GM21737 (cell line): ENCODE measurements around the gene OLFM1.
"Not testable (repeated sequence)": the region's sequence is repeated elsewhere in the genome, so short reads cannot be mapped to it uniquely, and the experiment has no call there.

Experiments
- ATAC-seq: cut with Tn5 transposase; IDR thresholded peaks from one replicate; pipeline ENCODE4 v1.9.1; 2021; ENCODE audit warnings: mild to moderate bottlenecking, moderate library complexity; ENCODE audit not compliant: unreplicated experiment

OLFM1 gene

DNA sequence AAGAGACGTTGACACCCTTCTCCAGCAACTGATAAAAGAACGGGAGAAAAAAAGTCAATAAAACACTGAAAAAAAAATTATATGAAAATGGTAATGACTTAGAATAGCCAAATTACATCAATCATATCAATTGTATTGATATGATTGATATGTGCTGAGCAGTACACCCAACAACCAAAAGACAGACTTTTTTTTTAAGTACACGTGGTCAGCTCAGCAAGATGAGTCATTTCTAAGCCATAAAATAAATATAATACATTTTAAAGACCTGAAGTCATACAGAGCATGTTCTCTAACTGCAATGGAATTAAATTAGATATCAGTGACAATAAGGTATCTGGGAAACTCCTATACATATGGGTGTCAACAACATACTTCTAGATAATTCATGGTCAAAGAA lies 30.9 kb upstream of the OLFM1 start:
- ATAC-seq = no peak

DNA sequence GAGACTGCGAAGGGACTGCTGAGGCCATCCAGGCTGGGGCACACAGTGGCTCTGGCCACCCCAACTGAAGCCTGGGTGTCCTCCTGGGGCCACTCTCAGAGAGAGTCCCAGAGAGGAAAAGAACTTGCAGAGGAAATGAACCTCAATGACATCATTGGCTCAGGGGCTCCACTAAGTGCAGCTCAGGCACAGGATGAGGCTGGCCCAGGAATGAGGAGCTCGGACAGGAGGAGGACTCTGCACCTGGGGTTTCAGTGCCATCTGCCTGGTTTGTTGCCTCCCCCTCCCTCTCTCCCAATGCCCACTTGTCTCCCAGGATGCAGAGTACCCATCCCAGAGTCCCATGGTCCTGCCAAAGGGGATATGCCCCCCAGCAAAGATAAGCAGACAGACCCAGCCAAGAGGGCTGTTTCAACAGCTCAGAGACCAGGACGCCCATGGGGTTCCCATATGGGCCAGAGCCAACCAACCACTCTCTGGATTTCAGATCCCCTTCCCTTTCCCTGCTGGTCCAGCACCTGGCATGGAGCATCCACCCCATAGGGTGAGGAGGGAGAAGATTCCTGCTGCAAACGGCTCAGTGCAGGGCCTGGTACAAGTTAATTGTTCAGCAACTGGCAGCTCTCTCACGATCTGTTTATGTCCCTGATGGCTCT lies 26.9 kb upstream of the OLFM1 start:
- ATAC-seq = no peak

DNA sequence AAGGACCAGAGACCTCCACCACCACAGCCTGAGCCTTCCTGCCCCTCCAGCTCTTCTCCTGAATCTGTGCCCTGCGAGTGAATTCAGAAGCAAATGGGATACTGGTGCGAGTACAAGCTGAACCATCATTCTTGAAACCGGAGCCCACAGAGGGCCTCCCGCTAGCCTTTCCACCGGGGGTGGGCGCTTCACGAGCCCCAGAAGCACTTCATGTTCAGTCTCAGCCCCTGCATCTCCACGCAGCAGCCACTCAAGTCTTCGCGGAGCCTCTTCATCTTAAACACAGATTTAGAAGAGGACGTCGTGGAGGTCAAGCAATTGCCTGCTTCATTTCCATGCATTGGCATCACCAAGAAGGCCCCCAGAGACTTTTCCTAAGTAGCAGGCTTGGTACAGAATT lies 26.0 kb upstream of the OLFM1 start:
- ATAC-seq = no peak

DNA sequence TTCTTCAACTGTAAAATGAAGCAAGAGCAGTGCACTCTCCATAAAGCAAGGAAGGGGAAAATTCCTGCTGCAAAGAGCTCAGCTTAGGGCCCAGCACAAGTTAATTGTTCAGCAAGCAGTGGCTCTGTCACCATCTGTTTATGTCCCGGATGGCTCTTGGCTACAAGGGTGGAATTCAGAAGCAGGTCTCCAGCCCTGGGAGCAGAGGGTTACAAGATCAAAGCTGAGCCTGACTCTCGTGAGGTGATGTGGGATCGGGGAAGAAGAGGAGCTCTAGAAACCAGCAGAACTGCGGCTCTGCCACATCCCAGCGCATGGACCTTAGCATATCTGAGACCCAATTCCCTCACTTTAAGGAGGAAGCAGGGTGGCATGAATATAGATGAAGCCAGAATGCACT lies 25.2 kb upstream of the OLFM1 start:
- no peak for ATAC-seq

DNA sequence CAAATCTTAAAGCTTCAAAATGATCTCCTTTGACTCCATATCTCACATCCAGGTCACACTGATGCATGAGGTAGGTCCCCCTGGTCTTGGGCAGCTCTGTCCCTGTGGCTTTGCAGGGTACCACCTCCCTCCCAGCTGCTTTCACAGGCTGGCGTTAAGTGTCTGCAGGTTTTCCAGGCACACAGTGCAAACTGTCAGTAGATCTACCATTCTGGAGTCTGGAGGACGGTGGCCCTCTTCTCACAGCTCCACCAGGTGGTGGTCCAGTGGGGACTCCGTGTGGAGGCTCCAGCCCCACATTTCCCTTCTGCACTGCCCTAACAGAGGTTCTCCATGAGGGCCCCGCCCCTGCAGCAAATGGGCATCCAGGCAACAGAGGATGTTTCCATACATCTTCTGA lies 24.0 kb upstream of the OLFM1 start:
- not testable (repeated sequence) for ATAC-seq

DNA sequence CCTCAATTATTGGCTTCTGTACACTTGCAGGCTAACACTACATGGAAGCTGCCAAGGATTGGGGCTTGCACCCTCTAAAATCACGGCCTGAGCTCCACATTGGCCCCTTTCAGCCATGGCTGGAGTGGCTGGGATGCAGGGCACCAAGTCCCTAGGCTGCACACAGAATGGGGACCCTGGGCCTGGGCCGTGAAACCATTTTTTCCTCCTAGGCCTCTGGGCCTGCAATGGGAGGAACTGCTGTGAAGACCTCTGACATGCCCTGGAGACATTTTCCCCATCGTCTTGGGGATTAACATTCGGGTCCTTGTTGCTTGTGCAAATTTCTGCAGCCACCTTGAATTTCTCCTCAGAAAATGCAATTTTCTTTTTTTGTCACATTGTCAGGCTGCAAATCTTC lies 23.6 kb upstream of the OLFM1 start:
- ATAC-seq = not testable (repeated sequence)

DNA sequence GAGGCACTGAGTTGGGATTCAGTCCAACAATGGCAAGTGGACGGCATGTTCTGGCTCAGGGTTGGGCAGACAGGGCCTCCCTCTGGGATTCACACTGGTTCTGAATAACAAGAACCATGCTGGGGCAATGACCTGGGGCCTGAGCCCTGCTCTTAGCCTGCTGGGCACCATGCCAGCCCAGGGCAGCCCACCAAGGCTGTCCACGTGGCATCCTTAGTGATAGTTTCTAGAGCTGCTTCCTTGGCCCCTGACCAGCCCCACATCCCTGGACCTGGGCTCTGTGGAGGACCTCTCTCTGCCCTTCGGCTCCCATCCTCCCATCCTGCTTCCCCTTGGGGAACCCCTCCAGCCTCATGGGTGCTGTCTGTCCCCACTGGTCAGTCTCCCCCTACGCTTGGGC lies 22.3 kb upstream of the OLFM1 start:
- ATAC-seq = no peak

DNA sequence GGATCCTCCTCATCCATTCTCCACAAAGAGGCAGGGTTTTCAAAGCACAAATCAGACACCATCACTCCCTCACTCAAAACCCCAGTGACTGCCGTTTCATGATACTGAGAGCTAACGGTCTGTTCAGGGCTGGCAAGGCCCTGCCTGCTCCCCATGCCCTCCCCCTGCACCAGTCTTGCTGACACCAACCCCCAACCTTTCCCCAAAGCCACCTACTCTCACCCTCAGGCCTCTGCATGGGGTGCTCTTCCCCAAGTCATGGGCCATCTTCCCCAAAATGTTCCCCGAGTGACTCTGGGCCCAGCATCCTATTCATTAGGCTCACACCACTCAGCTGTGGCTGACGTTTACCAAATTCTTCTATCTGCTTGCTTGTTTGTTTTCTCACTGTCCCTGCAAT lies 21.7 kb upstream of the OLFM1 start:
- no peak for ATAC-seq

DNA sequence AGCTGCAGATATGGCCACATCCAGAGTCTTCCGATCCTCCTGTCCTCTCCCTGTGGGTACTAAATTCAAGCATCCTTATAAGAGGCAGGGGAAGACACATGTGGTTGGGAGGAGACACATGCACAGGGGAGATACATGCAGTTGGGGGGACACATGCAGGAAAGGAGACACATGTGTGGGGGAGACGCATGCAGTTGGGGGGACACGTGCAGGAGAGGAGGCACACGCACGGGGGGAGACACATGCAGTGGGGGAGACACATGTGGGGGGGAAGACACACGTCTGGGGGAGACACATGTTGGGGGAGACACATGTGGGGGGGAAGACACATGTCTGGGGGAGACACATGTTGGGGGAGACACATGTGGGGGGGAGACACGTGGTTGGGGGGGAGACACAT lies 21.2 kb upstream of the OLFM1 start:
- ATAC-seq = no peak

DNA sequence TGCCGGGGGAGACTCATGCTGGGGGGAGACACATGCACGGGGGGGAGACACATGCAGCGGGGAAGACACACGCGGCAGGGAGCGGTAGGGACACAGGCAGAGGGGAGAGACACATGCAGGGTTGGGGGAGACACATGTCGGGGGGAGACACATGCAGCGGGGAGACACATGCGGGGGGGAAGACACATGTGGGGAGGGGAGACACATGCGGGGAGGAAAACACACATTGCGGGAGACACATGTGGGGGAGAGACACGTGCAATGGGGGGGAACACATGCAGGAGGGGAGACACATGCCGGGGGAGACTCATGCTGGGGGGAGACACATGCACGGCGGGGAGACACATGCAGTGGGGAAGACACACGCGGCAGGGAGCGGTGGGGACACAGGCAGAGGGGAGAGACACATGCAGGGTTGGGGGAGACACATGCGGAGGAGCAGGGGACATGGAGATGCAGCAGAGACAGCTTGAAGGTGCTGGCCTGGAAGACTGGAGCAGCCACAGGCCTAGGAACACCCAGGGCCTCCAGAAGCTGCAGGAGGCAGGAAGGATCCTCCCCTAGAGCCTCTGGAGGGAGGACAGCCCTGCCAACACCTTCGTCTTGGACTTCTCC lies 20.3 kb upstream of the OLFM1 start:
- ATAC-seq = no peak

DNA sequence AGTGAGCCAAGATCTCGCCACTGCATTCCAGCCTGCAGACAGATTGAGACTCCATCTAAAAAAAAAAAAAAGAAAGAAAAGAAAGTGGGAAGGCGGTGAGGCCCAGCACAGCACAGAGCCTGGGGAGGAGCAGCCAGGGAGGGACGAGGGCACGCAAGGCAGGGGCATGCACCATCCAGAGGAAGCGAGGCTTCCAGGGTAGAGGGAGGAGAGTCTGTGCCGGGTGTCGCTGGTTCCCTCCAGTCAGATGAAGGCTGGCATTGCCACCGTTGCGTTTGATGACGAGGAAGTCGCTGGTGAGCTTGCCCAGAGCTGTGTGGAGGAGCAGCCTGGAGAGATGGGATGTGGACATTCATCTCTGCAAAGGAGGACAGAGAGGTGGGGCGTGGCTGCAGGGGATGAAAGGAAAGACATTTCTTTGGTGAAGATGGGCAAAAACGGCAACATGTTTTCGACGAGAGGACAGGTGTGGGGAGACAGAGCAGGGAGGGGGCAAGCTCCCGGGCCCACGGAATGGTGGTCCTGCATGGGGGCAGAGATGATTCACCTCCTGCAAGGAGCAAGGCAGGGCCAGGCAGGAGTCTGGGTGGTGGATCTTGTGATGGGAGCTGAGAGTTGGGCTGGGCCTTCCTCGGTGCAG lies 18.6 kb upstream of the OLFM1 start:
- no peak for ATAC-seq

DNA sequence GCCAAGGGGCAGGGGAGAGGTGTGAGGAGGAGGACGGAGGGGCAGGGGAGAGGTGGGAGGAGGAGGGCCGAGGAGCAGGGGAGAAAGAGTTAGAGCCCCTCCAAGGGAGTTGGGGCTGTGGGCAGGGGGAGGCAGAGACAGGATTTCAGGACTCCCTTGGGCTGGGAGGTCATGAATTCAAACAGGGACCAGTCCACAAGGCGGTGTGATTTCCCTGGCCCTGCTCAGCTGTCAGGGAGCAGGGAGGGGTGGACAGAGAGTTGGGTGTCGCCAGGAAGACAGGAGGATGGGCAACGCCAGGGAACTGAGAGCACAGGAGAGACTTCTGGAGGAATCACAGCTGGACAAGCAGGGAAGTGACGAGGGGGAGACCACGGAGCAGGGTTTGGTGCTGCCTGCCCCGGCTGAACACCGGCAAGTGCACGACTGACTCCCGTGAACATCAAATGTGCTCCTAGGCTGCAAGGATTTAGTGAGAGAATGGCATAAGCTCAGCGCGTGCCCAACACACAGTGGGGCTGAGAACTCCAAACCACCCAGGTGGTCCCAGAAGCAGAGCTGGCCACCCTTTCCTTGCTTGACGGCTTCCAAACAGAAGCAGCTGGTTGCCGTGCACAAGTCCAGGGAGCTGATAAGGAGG lies 17.8 kb upstream of the OLFM1 start:
- no peak for ATAC-seq

DNA sequence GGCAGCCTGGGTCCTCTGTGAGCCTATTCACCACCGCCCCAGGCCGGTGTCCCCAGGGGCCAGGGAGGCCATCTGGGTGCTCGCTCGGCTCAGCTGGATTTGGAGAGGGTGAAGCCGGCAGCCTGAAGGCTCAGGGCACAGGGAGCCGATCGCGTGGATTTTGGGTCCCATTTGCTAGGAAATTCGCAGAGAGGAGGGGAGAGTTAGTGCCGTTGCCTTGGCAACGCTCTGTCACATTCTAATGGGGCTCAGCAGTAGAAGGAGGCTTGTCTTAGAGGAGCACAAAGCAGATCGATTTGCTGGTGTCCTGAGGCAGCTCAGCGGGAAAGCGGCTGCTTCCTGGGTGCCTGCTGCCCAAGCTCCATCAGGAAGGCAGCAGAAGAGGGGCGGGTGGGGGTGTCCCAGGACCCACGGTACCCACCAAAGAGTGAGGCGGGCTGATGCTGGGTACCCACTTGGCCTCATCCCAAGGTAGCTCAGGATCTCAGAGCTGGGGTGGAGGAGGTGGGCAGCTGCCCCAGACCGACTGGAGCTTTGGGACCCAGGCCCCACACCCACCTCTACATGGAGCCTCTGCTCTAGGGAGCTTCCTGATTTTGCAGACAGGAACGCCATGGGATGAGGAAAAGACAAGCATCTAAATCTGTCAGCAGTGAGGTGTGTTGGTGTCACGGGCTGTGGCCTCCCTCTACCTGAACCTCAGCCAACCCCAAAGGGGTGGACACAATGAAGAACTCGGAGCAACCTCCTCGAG lies 17.1 kb upstream of the OLFM1 start:
- no peak for ATAC-seq

DNA sequence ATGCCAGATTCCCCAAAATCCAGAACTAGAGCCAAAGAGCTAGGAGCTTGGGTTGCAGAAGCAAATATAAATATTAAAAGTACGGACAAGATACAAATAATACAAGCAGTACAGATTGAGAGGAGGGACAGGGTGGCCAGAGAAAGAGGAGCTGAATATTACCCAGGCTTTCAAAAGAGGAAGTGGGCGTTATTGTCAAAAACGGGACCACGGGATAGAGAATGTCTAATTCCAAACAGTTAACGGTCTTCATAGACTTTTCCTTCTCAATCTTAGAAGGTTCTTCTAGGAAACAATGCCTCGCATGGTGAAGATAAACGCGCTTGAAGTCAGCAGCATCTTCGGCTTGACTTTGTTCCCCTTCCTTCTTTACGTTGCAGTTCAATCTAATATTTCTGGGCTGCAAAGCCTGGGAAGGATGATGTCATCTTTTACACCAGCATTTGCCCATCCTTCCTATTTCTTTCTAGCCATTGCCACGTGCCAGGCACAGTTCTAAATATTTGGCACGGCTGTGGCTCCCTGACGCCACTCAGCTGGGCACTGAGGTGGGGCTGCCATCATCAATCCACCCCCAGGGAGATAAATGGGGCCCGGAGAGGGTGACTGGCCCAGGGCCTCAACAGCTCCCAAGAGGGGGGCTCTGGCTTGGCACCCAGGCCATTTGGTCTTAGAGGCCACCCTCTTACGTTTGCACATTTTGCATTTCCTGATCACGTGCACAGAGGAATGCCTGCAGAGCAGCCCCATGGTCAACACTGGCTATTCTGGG lies 16.3 kb upstream of the OLFM1 start:
- ATAC-seq = no peak

DNA sequence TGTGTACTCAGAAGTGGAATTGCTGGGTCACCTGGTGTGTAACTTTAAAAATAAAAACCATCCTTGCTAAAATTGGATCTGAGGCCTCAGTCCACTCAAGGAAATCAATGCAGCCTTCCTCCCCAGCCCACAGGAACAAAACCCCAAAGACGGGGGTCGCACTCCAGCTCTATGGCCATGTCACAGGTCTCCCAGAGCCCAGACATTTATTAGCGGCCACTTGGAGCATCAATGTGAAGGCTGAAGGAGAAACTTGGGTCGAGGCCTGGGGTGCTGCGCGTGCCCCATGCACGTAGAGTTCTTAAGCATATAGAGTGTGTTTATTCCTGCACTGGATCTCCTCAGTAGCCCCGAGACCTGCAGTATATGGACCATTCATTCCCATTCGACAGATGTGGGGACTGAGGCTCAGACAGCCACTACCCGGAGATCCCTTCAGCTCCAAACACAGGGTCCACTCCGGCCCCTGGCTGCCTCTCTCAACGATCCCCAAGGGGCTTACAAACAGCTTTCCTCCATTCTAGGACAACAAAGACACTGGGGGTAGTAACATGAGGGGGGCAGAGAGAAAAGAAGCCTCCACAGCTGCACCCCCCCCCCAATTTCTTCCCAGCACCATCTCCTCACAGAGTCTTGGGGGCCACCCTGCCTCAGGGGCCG lies 14.3 kb upstream of the OLFM1 start:
- no peak for ATAC-seq

DNA sequence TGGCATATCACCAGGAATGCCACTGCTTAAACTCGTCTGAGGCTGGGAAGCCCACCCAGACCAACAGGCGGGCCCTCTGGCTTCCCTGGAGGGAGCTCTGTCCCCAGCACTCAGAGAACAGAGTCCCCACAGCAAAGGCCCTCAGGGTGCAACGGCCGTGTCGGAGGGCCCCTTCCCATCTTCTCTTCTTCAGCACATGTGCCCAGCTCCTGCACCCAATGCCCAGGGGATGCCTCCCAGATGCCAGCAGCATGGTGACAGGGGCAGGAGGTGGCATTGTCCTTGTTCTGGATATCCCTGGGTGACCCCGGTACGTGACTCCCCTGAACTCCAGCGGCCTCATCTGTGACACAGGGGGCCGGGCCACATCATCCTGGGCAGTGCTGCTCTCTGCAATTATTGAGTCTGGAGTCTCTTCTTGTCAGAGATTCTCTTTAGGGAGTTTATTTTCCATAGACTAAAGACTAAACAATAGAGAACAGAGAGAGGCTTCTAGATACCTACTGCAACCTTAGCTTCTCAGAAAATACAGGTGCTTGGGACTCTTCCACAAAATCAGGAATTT lies 13.6 kb upstream of the OLFM1 start:
- no peak for ATAC-seq

DNA sequence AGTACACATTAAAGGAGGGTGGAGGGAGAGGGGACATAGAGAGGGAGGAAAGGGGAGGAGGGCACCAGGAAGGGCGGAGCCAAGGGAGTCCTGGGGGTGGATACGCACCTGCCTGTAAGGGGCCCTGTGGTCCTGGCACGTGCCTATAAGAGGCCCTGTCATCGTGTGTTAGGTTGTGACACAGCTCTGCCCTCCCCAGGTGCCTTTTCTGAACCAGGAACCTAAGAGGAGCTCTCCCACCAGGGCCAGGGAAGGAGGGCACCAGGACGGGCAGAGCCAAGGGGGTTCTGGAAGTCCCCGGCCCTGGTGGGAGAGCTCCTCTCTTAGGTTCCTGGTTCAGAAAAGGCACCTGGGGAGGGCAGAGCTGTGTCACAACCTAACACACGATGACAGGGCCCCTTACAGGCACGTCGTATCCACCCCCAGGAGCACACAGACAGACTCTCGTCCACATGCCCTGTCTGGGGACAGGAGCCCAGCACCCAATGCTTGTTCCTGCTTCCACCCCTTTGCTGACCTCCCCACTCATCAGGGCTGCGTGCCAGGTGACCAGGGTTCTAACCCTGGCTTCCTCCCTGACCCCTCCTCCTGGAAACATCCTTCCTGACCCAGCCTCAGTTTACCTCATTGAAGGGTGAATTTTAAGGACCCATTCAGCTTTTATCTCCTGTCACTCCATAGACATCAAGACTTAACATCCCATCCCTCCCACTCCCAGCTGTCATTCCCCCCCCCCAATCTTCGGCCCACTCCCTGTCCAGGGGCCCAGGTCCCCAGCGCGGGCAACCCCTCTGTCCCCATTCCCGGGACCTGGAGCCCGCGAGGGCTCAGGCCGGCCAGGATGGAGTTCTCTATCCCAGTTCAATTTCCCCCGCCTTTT lies 12.9 kb upstream of the OLFM1 start:
- no peak for ATAC-seq

DNA sequence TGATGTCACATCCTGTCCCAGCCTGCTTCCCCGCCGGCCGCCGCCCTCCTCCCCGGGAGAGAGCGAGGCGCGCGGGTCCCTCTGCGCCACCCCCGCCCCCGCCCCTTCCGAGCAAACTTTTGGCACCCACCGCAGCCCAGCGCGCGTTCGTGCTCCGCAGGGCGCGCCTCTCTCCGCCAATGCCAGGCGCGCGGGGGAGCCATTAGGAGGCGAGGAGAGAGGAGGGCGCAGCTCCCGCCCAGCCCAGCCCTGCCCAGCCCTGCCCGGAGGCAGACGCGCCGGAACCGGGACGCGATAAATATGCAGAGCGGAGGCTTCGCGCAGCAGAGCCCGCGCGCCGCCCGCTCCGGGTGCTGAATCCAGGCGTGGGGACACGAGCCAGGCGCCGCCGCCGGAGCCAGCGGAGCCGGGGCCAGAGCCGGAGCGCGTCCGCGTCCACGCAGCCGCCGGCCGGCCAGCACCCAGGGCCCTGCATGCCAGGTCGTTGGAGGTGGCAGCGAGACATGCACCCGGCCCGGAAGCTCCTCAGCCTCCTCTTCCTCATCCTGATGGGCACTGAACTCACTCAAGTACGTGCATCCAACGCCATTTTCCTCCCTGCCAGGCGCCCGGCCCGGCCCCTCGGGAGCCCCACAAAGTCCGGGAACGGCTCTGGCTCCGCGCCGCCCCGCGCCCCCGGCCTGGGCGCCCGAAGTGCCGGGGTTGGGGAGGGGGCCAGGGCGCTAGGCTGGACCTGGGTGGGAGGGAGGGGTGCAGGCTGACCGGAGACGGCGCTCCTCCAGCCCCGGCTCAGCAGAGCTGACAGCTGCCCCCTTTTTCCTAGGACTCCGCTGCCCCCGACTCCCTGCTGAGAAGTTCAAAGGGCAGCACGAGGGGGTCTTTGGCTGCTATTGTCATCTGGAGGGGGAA lies 12.0 kb upstream of the OLFM1 start:
- no peak for ATAC-seq
